Inferior parietal cortex (tissue), 1 donor: Measurements from ENCODE around the gene DEFB116.
"Not testable (repeated sequence)": the region's sequence is repeated elsewhere in the genome, so short reads cannot be mapped to it uniquely, and the experiment has no call there.

ENCODE experiments used
- DNase-seq: peaks from one replicate; pipeline ENCODE4 v3.0.0-alpha.2; 2016; ENCODE audit errors: extremely low spot score

The DEFB116 gene, protein sequence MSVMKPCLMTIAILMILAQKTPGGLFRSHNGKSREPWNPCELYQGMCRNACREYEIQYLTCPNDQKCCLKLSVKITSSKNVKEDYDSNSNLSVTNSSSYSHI

DNA sequence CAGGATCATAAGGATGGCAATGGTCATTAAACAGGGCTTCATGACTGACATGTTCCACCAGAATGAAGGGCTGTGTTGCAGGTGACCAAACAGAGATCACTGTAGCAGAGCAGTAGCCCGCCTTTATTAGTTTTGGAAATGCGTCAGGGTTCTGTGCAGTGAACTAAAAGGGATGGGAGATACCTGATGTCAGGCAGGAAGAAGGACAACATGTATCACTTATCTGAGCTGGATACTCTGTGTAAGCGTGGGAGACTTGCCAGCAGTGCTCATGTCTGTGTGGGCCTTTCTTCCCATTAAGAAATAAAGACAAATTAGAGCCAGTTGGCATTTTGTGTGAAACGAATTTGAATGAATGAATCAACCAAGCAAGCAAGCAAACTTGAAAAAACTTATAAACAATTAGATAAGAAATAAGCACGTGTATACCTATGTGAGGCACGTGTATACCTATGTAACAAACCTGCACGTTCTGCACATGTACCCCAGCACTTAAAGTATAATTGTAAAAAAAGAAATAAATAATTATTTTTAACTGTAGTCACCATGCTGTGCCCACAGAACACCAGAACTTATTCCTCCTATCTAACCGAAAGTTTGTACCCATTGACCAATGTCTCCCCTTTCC, at the start of gene DEFB116:
Gene DEFB116 (minus strand): TSS at position 51 of the 628 bp plus-strand sequence. CDS start 0 bp downstream, at position 51.
- no peak for DNase-seq

DNA sequence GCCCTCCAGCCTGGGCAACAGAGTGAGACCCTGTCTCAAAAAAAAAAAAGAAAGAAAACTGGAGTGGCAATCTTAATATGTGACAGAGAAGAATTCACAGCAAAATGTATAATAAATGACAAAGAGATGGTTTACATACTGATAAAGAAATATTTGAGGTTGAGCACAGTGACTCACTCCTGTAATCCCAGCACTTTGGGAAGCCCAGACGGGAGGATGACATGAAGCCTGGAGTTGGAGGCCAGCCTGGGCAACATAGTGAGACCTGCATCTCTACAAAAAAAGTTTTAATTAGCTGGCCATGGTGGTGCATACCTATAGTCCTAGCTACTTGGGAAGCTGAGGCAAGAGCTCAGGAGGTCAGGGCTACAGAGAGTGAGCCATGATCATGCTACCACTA, 47.6 kb upstream of the DEFB116 start:
- no peak for DNase-seq

DNA sequence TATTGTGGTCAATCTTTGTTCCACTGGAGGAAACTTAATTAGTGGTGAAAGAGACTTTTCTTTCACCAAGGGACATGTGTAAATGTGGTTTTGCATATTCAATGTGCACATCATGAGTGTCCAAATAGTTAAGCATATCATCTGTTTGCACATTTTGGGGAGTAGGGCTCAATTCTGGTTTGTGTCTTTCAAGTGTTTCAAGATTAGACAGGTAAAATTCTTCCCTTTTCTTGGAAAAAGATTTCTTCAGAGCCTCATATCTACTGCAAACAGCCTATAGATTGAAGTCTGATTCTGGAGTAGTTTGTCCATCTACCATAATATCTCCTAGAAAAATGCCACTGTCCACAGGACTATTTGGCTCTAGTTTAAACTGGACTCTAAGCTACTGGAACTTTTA, 33.1 kb upstream of the DEFB116 start:
- DNase-seq, result no peak

DNA sequence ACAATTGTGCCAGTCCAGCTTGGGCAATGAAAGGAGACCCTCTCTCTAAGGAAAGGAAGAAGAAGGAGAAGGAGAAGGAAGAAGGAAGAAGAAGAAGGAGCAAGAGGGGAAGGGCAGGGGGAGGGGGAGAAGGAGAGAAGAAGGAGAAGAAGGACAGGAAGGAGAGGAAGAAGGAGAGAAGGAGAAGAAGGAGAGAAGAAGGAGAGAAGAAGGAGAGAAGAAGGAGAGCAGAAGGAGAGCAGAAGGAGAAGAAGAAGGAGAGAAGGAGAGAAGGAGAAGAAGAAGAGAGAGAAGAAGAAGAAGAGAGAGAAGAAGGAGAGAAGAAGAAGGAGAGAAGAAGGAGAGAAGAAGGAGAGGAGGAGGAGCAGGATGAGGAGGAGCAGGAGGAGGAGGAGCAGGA, 22.5 kb upstream of the DEFB116 start:
- DNase-seq, result no peak

- no peak for DNase-seq
Observed at GRCh38 chr20:31322504-31322903, 14.1 kb upstream of the DEFB116 start.

DNA sequence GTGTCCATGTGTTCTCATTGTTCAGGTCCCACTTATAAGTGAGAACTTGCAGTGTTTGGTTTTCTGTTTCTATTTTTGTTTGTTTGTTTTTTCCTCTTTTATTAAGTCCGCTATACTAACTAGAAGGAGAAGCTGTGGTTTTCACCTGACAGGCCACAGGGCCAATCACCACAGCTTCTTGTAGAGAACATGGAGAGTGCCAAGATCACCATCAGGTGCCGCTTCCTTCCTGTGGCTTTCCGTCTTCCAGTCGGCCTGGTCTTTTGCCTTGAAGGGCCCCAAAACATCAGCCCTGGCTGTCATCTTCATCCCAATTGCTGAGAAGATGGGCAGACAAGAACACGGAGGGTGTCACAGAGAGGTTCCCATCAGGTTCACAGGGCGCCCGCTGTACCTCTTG, 23.4 kb downstream of the DEFB116 start:
- not testable (repeated sequence) for DNase-seq

GRCh38 chr20:31278178-31278577, 30.2 kb downstream of the DEFB116 start:
- DNase-seq, result no peak

DNA sequence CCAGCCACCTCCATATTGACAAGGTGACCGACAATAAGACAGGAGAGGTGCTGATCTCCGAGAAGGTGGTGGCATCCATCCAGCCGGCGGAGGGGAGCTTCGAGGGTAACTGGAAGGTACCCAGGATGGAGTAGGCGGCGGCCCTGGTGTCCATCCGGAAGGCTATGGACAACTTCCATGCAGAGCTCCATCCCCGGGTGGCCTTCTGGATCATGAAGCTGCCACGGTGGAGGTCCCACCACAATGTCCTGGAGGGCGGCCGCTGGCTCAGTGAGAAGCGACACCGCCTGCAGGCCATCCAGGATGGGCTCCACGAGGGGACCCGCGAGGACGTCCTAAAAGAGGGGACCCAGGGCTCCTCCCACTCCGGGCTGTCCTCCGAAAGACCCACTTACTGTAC, 33.9 kb downstream of the DEFB116 start:
- DNase-seq, result no peak

GRCh38 chr20:31260326-31260932, 48.0 kb downstream of the DEFB116 start:
- DNase-seq, result no peak

- no peak for DNase-seq
Observed at GRCh38 chr20:31257364-31257763, 51.0 kb downstream of the DEFB116 start, which contains the start of gene DEFB115. Gene DEFB115 (plus strand): TSS chr20:31257664. CDS start chr20:31257664, 0 bp downstream.

GRCh38 chr20:31256959-31257358, 51.4 kb downstream of the DEFB116 start:
- no peak for DNase-seq
